Natural killer cell (primary cell): ENCODE results near the gene TMPRSS11E. TPM values are rescaled to one million over a fixed set of nuclear protein-coding genes. Genes with fewer than 3 reads are reported as not detected.

ENCODE experiments used
- ATAC-seq, 3 donors: fragments of 150-1000 bp in 2 of 3; fragments of 200-7000 bp in 1 of 3; cut with Tn5 transposase; 1 replicate in 1 of 3; 2 replicates in 2 of 3; pipeline ENCODE4 v1.10.0; 2021; ENCODE audit warnings: mild to moderate bottlenecking in 2 of 3, moderate library complexity in 2 of 3
- DNase-seq, 2 donors: peaks; one replicate each; pipeline versions ENCODE4 v3.0.0 to v3.0.0-alpha.2; 2013 to 2021; ENCODE audit warnings: mixed read lengths in 1 of 2
- H3K27ac ChIP-seq: one replicate; pipeline ENCODE4 v1.5.1; 2013; ENCODE audit warnings: mild to moderate bottlenecking, low read length
- H3K27me3 ChIP-seq: one replicate; pipeline ENCODE4 v1.6.1; 2013; ENCODE audit warnings: low read length; ENCODE audit not compliant: control insufficient read depth, insufficient read depth
- H3K36me3 ChIP-seq: one replicate; pipeline ENCODE4 v1.6.1; 2013; ENCODE audit warnings: low read length; ENCODE audit not compliant: control insufficient read depth, insufficient read depth
- H3K4me1 ChIP-seq: one replicate; pipeline ENCODE4 v1.6.1; 2013; ENCODE audit warnings: low read length; ENCODE audit not compliant: control insufficient read depth, insufficient read depth
- H3K4me3 ChIP-seq: one replicate; pipeline ENCODE4 v1.5.1; 2013; ENCODE audit warnings: low read length
- H3K9me3 ChIP-seq: one replicate; pipeline ENCODE4 v1.6.1; 2013; ENCODE audit warnings: low read length; ENCODE audit not compliant: control insufficient read depth, insufficient read depth
- H3K27ac Mint-ChIP-seq, 2 donors: one replicate each; pipeline ENCODE4 v1.8.0; 2022; ENCODE audit warnings: mild to moderate bottlenecking in 2 of 2, mixed read lengths in 2 of 2, moderate library complexity in 1 of 2
- H3K27me3 Mint-ChIP-seq, 2 donors: one replicate each; pipeline ENCODE4 v1.8.0; 2022; ENCODE audit warnings: low read depth in 2 of 2, mixed read lengths in 2 of 2
- H3K36me3 Mint-ChIP-seq: one replicate; pipeline ENCODE4 v1.8.0; 2022; ENCODE audit warnings: mixed read lengths
- H3K4me1 Mint-ChIP-seq, 2 donors: one replicate each; pipeline ENCODE4 v1.8.0; 2022; ENCODE audit warnings: mixed read lengths in 2 of 2
- H3K4me3 Mint-ChIP-seq: one replicate; pipeline ENCODE4 v1.8.0; 2022; ENCODE audit warnings: mild to moderate bottlenecking, moderate library complexity, mixed read lengths
- H3K9me3 Mint-ChIP-seq, 2 donors: one replicate each; pipeline ENCODE4 v1.8.0; 2022; ENCODE audit warnings: mixed read lengths in 2 of 2
- WGBS: methylation state at CpG from one replicate; pipeline ENCODE4 v1.1.7; 2013; ENCODE audit warnings: missing lambda C conversion rate; ENCODE audit not compliant: insufficient coverage; 5-methylcytosine and 5-hydroxymethylcytosine counted together
- intact Hi-C: fragments of 100-400 bp; cut with micrococcal nuclease; formaldehyde crosslinking; loops from one replicate; pipeline ENCODE4 v1.14.2; 2022
- total RNA-seq, 4 donors: library from RNA; stranded (reverse); fragments of 120-200 nt in 1 of 4; gene quantifications; one replicate each; pipeline versions ENCODE4 v1.2.3 to v1.2.4, GENCODE V29; 2013 to 2022
- TF ChIP-seq, protein P1 (sequence below): fragments of 200-600 bp; IDR thresholded peaks from one replicate; pipeline ENCODE4 v1.8.0; 2022; ENCODE audit warnings: antibody characterized with exemption

The TMPRSS11E gene
- total RNA-seq, 3 donors from 2014 or later (not counting 1 experiment from before 2014, with no cell fraction given): not detected

DNA sequence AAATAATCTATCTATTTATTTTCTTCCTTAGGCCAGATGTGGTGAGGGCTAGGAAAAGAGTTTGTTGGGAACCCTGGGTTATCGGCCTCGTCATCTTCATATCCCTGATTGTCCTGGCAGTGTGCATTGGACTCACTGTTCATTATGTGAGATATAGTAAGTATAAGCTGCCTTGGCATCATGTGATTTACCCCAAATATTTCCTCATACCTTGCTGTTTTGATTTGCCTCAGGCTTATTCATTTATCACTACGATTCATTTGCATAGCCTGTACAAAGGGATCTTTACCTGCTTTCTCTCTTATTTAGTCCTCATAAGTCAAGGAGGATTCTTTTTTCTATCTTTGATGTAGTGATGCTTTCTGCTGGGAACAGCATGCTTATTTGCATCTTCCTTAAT, 14.5 kb downstream of the TMPRSS11E start:
- no peak for DNase-seq
- no peak overlapping the region for H3K27ac Mint-ChIP-seq
- TF ChIP-seq, protein P1, sequence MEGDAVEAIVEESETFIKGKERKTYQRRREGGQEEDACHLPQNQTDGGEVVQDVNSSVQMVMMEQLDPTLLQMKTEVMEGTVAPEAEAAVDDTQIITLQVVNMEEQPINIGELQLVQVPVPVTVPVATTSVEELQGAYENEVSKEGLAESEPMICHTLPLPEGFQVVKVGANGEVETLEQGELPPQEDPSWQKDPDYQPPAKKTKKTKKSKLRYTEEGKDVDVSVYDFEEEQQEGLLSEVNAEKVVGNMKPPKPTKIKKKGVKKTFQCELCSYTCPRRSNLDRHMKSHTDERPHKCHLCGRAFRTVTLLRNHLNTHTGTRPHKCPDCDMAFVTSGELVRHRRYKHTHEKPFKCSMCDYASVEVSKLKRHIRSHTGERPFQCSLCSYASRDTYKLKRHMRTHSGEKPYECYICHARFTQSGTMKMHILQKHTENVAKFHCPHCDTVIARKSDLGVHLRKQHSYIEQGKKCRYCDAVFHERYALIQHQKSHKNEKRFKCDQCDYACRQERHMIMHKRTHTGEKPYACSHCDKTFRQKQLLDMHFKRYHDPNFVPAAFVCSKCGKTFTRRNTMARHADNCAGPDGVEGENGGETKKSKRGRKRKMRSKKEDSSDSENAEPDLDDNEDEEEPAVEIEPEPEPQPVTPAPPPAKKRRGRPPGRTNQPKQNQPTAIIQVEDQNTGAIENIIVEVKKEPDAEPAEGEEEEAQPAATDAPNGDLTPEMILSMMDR: no peak
- H3K4me1 ChIP-seq: no peaks in the 10 kb centered on the region
- H3K27me3 Mint-ChIP-seq: no peaks in the 10 kb centered on the region
- no peak overlapping the region for H3K27ac ChIP-seq
- H3K36me3 ChIP-seq: no peaks in the 10 kb centered on the region
- H3K27me3 ChIP-seq: no peaks in the 10 kb centered on the region
- no peaks in the 10 kb centered on the region for H3K9me3 Mint-ChIP-seq
- WGBS: 94% methylated on average over 2 of the region's 3 CpGs
- ATAC-seq: no peak
- intact Hi-C loops: no loop called here
- H3K4me3 ChIP-seq: no peak overlapping the region
- no peaks in the 10 kb centered on the region for H3K36me3 Mint-ChIP-seq
- no peaks in the 10 kb centered on the region for H3K9me3 ChIP-seq
- no peak overlapping the region for H3K4me3 Mint-ChIP-seq
- H3K4me1 Mint-ChIP-seq: no peaks in the 10 kb centered on the region

DNA sequence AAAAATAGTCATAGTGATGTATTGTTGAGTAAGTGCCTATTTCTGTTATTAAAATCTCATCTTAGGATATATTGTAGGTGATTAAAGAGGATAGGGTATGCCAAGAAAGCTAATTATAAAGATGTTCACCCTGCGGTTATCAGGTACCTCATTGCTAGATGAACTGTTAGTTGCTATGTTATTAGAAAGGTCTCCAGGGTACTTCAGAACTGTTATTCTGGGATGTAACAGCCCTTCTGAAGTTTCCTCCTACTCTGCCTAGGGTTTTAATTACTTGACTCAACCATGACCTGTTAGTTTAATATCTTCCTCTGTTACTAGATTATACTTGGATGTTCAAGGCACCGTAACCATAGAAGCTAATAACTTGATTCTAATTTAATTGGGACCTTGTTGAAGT, 15.4 kb downstream of the TMPRSS11E start:
- Histone ChIP-seq H3K27ac (no peak overlapping the region), H3K4me3 (no peak overlapping the region), H3K9me3 (no peaks in the 10 kb centered on the region), H3K36me3 (no peaks in the 10 kb centered on the region), H3K4me1 (no peaks in the 10 kb centered on the region), H3K27me3 (no peaks in the 10 kb centered on the region)
- DNase-seq (no peak), ATAC-seq (no peak)
- Mint-ChIP-seq H3K9me3 (no peaks in the 10 kb centered on the region), H3K4me3 (no peak overlapping the region), H3K36me3 (no peaks in the 10 kb centered on the region), H3K27me3 (no peaks in the 10 kb centered on the region), H3K4me1 (no peaks in the 10 kb centered on the region), H3K27ac (no peak overlapping the region)
- intact Hi-C loops: no loop called here
- TF ChIP-seq, protein P1: no peak
- 91% methylated on average over 1 of the region's 2 CpGs for WGBS

DNA sequence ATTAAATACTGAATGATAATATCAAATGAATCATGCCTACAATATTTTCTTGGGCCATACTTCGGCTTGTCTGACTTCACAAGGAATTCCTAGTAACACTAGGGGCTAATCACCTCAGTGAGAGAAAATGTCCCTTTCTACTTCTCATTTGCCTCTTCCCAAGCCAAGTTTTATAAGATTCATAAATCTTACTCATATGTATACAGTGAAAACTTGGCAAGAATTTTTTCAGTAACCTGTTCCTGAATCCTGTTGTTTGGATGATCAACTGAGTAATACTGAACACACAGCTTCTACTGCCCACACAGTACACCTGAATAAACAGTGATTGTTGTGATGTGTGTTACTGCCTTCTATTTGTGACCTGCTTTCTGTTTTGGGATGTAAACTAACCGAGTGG, 16.5 kb downstream of the TMPRSS11E start:
- Mint-ChIP-seq H3K4me3 (no peak overlapping the region), H3K27ac (no peak overlapping the region)

GRCh38 chr4:68465058-68465457, 17.8 kb downstream of the TMPRSS11E start:
- Histone ChIP-seq H3K4me3 (no peak overlapping the region), H3K36me3 (no peaks in the 10 kb centered on the region), H3K27me3 (no peaks in the 10 kb centered on the region), H3K4me1 (no peaks in the 10 kb centered on the region), H3K9me3 (no peaks in the 10 kb centered on the region), H3K27ac (no peak overlapping the region)
- Mint-ChIP-seq H3K9me3 (no peaks in the 10 kb centered on the region), H3K4me3 (no peak overlapping the region), H3K36me3 (no peaks in the 10 kb centered on the region), H3K27me3 (no peaks in the 10 kb centered on the region), H3K27ac (no peak overlapping the region), H3K4me1 (no peaks in the 10 kb centered on the region)
- intact Hi-C loops: no loop called here
- ATAC-seq (no peak), DNase-seq (no peak)
- 80% methylated on average over 1 of the region's 1 CpG for WGBS
- TF ChIP-seq, protein P1: no peak

More for the DNA sequence above, 16.5 kb downstream of the TMPRSS11E start:
- H3K36me3 Mint-ChIP-seq: no peaks in the 10 kb centered on the region
- no peaks in the 10 kb centered on the region for H3K27me3 Mint-ChIP-seq
- ATAC-seq: no peak
- no peak overlapping the region for H3K4me3 ChIP-seq
- no peak overlapping the region for H3K27ac ChIP-seq
- no peaks in the 10 kb centered on the region for H3K9me3 Mint-ChIP-seq
- intact Hi-C loops: no loop called here
- 89% methylated on average over 2 of the region's 2 CpGs for WGBS
- H3K4me1 Mint-ChIP-seq: no peaks in the 10 kb centered on the region
- no peaks in the 10 kb centered on the region for H3K27me3 ChIP-seq
- H3K36me3 ChIP-seq: no peaks in the 10 kb centered on the region
- TF ChIP-seq, protein P1: no peak
- no peak for DNase-seq
- H3K4me1 ChIP-seq: no peaks in the 10 kb centered on the region
- H3K9me3 ChIP-seq: no peaks in the 10 kb centered on the region
